Epithelial cell of proximal tubule (primary cell): ENCODE results near the gene ARTN. TPM values are rescaled to one million over a fixed set of nuclear protein-coding genes. Genes with fewer than 3 reads are reported as not detected.

Experiments used
- DNase-seq: peaks from one replicate; pipeline ENCODE4 v3.0.0-alpha.2; 2011; ENCODE audit warnings: low read depth
- H3K4me3 ChIP-seq: 2 replicates; pipeline ENCODE4 v1.5.1; 2011; ENCODE audit warnings: low read depth, mild to moderate bottlenecking, low read length
- total RNA-seq: library from RNA; depleted of rRNA; stranded (reverse); fragments of >200 nt; gene quantifications from 2 replicates; pipeline ENCODE4 v1.2.3, GENCODE V29; 2015
- TF ChIP-seq, protein P1 (sequence below): conservative IDR thresholded peaks from 2 replicates; pipeline ENCODE4 v1.5.1; 2012; ENCODE audit warnings: low read depth, mild to moderate bottlenecking, low read length

Gene ARTN
- total RNA-seq, 1 donor from 2014 or later = 14.1 TPM

DNA sequence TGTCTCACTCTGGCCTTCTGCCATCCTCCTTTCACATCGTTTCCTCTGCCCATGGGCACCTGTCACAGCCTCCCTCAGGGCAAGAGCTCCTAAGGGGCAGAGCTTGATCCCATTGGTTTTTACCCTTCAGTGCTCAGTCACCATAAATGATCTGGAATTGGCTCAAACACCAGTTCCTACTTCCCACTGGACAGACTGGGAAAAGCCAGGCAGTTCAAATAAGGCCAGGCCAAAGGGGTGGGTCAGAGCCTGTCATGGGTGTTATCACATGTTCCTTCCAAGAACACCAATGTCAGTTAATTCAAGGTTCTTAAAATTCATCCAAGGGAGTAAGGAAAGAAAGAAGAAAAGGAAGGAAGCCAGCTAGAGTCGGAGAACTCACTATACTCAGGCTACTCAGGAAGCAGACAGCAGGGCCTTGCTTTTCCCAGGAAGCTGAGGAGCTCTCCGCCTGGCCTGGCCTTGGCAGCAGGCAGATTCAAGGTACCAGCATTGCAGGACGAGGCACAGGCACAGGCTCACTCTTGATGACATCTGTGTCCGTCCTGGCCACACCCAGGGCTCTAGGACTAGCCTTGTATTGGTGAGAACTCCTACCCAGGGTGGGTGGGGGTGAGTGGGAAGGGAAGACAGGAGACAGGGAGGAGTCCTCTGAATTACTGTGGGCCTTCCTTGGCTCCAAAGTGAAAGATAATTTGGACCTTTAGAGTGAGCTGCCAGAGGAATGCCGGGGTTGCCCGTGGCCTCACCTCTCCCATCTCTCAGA is 32.2 kb upstream of the ARTN start:
- TF ChIP-seq, protein P1, sequence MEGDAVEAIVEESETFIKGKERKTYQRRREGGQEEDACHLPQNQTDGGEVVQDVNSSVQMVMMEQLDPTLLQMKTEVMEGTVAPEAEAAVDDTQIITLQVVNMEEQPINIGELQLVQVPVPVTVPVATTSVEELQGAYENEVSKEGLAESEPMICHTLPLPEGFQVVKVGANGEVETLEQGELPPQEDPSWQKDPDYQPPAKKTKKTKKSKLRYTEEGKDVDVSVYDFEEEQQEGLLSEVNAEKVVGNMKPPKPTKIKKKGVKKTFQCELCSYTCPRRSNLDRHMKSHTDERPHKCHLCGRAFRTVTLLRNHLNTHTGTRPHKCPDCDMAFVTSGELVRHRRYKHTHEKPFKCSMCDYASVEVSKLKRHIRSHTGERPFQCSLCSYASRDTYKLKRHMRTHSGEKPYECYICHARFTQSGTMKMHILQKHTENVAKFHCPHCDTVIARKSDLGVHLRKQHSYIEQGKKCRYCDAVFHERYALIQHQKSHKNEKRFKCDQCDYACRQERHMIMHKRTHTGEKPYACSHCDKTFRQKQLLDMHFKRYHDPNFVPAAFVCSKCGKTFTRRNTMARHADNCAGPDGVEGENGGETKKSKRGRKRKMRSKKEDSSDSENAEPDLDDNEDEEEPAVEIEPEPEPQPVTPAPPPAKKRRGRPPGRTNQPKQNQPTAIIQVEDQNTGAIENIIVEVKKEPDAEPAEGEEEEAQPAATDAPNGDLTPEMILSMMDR = no peak
- no peak for DNase-seq
- no peak overlapping the region for H3K4me3 ChIP-seq

DNA sequence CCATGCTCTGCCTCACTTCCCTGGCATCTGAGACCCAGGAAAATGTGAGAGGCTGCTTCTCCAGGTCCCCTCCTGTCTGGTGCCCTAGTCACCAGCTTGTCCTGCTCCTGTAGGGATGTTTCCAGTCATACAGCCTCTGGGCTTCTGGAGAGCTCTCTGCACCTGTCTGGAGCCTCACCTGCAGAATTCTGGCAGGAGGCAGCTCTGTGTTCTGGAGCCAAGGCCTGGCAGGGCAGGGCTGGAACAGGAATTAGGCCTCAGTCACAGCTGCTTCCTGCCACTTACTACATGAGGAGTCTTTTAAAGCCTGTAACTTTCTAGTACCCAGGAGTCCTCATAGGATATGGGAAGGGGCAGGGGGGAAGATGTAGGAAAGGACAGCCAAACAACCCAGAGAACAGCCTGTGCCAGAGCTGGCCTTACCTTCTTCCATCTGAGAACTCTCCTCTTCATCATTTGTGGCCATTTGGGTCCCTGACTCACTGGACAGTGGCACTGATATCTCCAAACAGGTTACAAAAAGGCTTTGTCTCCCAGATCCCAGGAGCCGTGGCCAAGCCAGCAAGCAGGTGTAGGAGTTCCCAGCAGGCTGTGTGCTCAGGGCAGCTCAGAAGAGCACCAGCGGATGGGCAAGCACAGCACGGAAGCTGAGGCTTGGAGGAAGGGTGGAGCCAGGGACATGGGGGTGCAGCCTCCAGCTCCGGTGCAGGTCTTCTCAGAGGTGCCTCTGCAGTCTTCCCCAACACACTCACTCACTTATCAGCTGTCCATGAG is 31.4 kb upstream of the ARTN start:
- DNase-seq = no peak
- TF ChIP-seq, protein P1 = no peak
- no peak overlapping the region for H3K4me3 ChIP-seq

GRCh38 chr1:43904660-43905551 is 28.7 kb upstream of the ARTN start:
- no peak overlapping the region for H3K4me3 ChIP-seq
- TF ChIP-seq, protein P1 = no peak
- no peak for DNase-seq

- DNase-seq = no peak
- no peak overlapping the region for H3K4me3 ChIP-seq
- TF ChIP-seq, protein P1 = no peak
These were observed 25.4 kb upstream of the ARTN start for GRCh38 chr1:43908226-43908625.

DNA sequence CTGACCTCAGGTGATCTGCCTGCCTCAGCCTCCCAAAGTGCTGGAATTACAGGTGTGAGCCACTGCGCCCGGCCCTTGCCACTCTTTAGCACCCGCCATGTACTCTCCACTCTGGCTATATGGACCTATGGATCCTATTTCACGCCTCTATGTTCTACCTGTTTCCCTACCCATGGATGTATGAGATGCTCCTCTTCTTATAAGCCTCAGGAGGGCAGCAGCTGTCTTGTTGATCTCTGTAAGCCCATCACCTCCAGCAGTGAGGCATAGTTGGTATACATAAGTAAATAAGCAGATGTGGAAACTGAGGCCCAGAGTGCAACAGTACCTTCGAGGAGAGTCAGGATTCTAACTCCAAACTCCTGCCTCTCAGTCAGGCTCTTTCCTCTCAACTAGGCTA is 24.7 kb upstream of the ARTN start:
- TF ChIP-seq, protein P1 = no peak
- no peak for DNase-seq
- no peak overlapping the region for H3K4me3 ChIP-seq

- TF ChIP-seq, protein P1 = no peak
- no peak overlapping the region for H3K4me3 ChIP-seq
- no peak for DNase-seq
These were observed 23.3 kb upstream of the ARTN start for GRCh38 chr1:43910343-43910742.
